ENCODE results near the gene SQSTM1. TPM values are rescaled to one million over a fixed set of nuclear protein-coding genes. Genes with fewer than 3 reads are reported as not detected.

SQSTM1 gene
- total RNA-seq, 3 donors from 2014 or later (not counting 1 experiment from before 2014, with no cell fraction given), result 474 to 707 (median 657) TPM

DNA sequence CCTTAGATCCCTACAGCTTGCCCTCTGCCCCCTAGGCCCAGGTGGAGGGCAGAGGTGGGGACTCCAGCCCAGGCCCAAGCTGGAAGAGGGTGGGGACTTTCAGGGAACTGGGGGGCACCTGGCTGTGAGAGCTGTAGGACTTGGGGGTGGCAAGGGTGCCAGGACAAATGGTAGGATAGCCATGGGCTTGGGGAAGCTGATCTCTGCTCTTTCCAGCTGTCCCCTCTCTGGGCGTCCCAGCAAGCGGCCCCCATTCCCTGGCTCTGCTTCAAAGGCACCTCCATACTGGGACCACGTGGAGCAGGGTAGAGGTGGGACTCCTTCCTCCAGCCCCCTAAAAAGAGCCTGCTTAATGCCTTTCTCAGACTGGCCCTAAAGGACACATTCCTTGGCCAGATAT, 26.5 kb upstream of the SQSTM1 start:
- Histone ChIP-seq H3K4me3 (ENCODE audit: low read length) (no peak overlapping the region), H3K36me3 (ENCODE audit: control insufficient read depth, insufficient read depth, low read length) (peaks cover 9% of the 10 kb centered on the region), H3K4me1 (ENCODE audit: control insufficient read depth, insufficient read depth, low read length) (peaks cover 44% of the 10 kb centered on the region), H3K27ac (ENCODE audit: low read length) (no peak overlapping the region), H3K27me3 (ENCODE audit: control insufficient read depth, insufficient read depth, low read length) (no peaks in the 10 kb centered on the region), H3K9me3 (ENCODE audit: control insufficient read depth, insufficient read depth, low read length) (no peaks in the 10 kb centered on the region)
- Mint-ChIP-seq H3K4me1 (peaks cover 22 to 38% of the 10 kb centered on the region in 2 donors), H3K36me3 (no peaks in the 10 kb centered on the region), H3K4me3 (peak overlapping the region; percentile 61), H3K9me3 (no peaks in the 10 kb centered on the region), H3K27me3 (ENCODE audit: low read depth in 2 of 2) (no peaks in the 10 kb centered on the region), H3K27ac (peak overlapping the region; percentile 67 to 85)
- ATAC-seq, result no peak
- DNase-seq, result no peak
- TF ChIP-seq, protein P1, sequence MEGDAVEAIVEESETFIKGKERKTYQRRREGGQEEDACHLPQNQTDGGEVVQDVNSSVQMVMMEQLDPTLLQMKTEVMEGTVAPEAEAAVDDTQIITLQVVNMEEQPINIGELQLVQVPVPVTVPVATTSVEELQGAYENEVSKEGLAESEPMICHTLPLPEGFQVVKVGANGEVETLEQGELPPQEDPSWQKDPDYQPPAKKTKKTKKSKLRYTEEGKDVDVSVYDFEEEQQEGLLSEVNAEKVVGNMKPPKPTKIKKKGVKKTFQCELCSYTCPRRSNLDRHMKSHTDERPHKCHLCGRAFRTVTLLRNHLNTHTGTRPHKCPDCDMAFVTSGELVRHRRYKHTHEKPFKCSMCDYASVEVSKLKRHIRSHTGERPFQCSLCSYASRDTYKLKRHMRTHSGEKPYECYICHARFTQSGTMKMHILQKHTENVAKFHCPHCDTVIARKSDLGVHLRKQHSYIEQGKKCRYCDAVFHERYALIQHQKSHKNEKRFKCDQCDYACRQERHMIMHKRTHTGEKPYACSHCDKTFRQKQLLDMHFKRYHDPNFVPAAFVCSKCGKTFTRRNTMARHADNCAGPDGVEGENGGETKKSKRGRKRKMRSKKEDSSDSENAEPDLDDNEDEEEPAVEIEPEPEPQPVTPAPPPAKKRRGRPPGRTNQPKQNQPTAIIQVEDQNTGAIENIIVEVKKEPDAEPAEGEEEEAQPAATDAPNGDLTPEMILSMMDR (IDR thresholded peaks at IDR 0.05), result no peak
- 68% methylated on average over 3 of the region's 3 CpGs for WGBS (ENCODE audit: insufficient coverage)
- intact Hi-C loops (cut with micrococcal nuclease), result loop anchor here (2.0 kb wide), 1 partner anchor 97 kb away; no protein-coding TSS in a partner anchor

DNA sequence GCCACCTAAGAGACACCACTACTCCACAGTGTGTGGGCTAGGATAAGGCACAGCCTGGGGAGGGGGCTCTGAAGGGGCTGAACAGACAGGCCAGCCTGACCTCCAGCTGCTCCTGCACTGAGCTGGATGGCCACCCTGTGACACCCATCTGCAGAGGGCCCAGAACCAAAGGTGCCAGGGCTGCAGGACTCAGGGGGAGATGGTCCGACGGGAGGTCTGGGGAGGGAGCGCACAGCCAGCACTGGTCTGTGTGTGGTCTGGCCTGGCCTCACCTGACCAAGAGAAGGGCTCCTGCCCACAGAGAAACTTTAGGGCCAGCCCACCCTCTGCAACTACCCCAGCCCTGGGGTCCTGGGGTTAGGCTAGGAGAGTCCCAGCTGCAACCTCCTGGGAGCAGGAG, 26.1 kb upstream of the SQSTM1 start:
- Histone ChIP-seq H3K4me1 (ENCODE audit: control insufficient read depth, insufficient read depth, low read length) (peaks cover 44% of the 10 kb centered on the region), H3K9me3 (ENCODE audit: control insufficient read depth, insufficient read depth, low read length) (no peaks in the 10 kb centered on the region), H3K4me3 (ENCODE audit: low read length) (no peak overlapping the region), H3K27ac (ENCODE audit: low read length) (no peak overlapping the region), H3K36me3 (ENCODE audit: control insufficient read depth, insufficient read depth, low read length) (peaks cover 12% of the 10 kb centered on the region), H3K27me3 (ENCODE audit: control insufficient read depth, insufficient read depth, low read length) (no peaks in the 10 kb centered on the region)
- Mint-ChIP-seq H3K9me3 (no peaks in the 10 kb centered on the region), H3K36me3 (no peaks in the 10 kb centered on the region), H3K4me3 (peak overlapping the region; percentile 70), H3K4me1 (peaks cover 22 to 38% of the 10 kb centered on the region in 2 donors), H3K27ac (peak overlapping the region in 1 of 2 donors; percentile 85), H3K27me3 (ENCODE audit: low read depth in 2 of 2) (no peaks in the 10 kb centered on the region)
- intact Hi-C loops (cut with micrococcal nuclease), result loop anchor here (2.0 kb wide), 1 partner anchor 98 kb away; no protein-coding TSS in a partner anchor
- 95% methylated on average over 3 of the region's 3 CpGs for WGBS (ENCODE audit: insufficient coverage)
- TF ChIP-seq, protein P1 (IDR thresholded peaks at IDR 0.05), result no peak
- DNase-seq (no peak), ATAC-seq (no peak)

DNA sequence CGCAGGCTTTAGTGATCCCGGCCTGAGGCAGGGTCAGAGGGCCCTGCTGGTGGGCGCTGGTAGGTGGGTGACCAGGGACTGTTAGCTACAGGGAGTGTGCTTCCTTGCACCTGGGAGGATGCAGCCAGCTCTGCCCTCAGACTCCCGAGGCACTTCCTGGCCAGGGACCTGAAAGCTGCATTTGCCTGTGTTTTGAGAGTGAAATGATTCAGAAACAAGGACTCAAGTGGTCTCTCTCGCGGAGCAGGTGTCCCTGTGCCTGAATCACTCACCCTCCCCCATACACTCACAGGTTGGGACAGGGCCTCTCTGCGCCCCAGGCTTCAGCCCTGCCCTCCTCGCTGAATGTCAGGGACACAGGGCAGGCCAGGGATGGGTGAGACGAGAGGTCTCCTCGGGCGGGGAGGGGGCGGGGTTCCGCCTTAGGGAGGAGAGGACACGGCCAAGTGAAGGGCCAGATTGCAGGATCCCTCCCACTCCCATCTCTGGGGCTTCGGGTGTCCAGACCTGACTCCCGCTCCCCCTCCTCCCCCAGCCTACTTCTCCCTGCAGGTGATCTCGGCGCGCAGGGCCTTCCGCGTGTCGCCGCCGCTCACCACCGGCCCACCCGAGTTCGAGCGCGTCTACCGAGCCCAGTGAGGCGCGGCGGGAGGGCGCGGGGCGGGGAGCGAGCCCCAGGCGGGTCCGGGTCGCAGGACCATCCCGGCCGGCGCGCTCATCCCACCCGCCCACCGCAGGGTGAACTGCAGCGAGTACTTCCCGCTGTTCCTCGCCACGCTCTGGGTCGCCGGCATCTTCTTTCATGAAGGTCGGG, 25.4 kb upstream of the SQSTM1 start:
- Histone ChIP-seq H3K4me1 (ENCODE audit: control insufficient read depth, insufficient read depth, low read length) (peaks cover 44% of the 10 kb centered on the region), H3K4me3 (ENCODE audit: low read length) (peak overlapping the region; percentile 32), H3K9me3 (ENCODE audit: control insufficient read depth, insufficient read depth, low read length) (no peaks in the 10 kb centered on the region), H3K36me3 (ENCODE audit: control insufficient read depth, insufficient read depth, low read length) (peaks cover 12% of the 10 kb centered on the region), H3K27ac (ENCODE audit: low read length) (no peak overlapping the region), H3K27me3 (ENCODE audit: control insufficient read depth, insufficient read depth, low read length) (no peaks in the 10 kb centered on the region)
- ATAC-seq (no peak), DNase-seq (no peak)
- Mint-ChIP-seq H3K4me3 (peak overlapping the region; percentile 70), H3K27ac (peak overlapping the region in 1 of 2 donors; percentile 85), H3K27me3 (ENCODE audit: low read depth in 2 of 2) (no peaks in the 10 kb centered on the region), H3K9me3 (no peaks in the 10 kb centered on the region), H3K4me1 (peaks cover 22 to 38% of the 10 kb centered on the region in 2 donors), H3K36me3 (no peaks in the 10 kb centered on the region)
- TF ChIP-seq, protein P1 (IDR thresholded peaks at IDR 0.05), result no peak
- intact Hi-C loops (cut with micrococcal nuclease), result loop anchor here (2.0 kb wide), 1 partner anchor 98 kb away; no protein-coding TSS in a partner anchor
- WGBS (ENCODE audit: insufficient coverage), result 14% methylated on average over 51 of the region's 53 CpGs
